ENCODE data around the gene SOX5. TPM values are rescaled to one million over a fixed set of nuclear protein-coding genes. Genes with fewer than 3 reads are reported as not detected.

The SOX5 gene
- total and polyA plus RNA-seq, 12 donors, result 0.47 to 10.4 (median 1.9) TPM

- DNase-seq, result no peak
- 41 to 68% (median 64%) methylated on average over 2 of the region's 2 CpGs for WGBS, 4 donors
- intact Hi-C loops (cut with DNase I), result no loop called here
- Histone ChIP-seq H3K27ac (no peak overlapping the region), H3K4me3 (no peak overlapping the region), H3K4me1 (replicated peaks in 1 of 2) (peaks cover 0 to 2% of the 10 kb centered on the region in 2 donors), H3K9me3 (replicated peaks in 1 of 3) (no peaks in the 10 kb centered on the region), H3K27me3 (no peaks in the 10 kb centered on the region), H3K36me3 (replicated peaks in 1 of 2) (no peaks in the 10 kb centered on the region)
- TF ChIP-seq POLR2A (IDR thresholded peaks at IDR 0.05) (no peak), CTCF (IDR thresholded peaks at IDR 0.05) (no peak)
Measured at GRCh38 chr12:23559268-23559753, 390.2 kb downstream of the SOX5 start.

GRCh38 chr12:23556661-23557060 is 392.8 kb downstream of the SOX5 start:
- no peak overlapping the region for H3K4me3 ChIP-seq
- H3K4me1 ChIP-seq (replicated peaks in 1 of 2), result no peaks in the 10 kb centered on the region
- intact Hi-C loops (cut with DNase I), result no loop called here
- 54 to 61% (median 58%) methylated on average over 5 of the region's 5 CpGs for WGBS, 4 donors
- no peak overlapping the region for H3K27ac ChIP-seq
- DNase-seq, result no peak
- H3K9me3 ChIP-seq (replicated peaks in 1 of 3), result no peaks in the 10 kb centered on the region
- no peaks in the 10 kb centered on the region for H3K27me3 ChIP-seq
- TF ChIP-seq CTCF (IDR thresholded peaks at IDR 0.05) (no peak), POLR2A (IDR thresholded peaks at IDR 0.05) (no peak)
- H3K36me3 ChIP-seq (replicated peaks in 1 of 2), result no peaks in the 10 kb centered on the region

GRCh38 chr12:23555825-23556207 is 393.7 kb downstream of the SOX5 start:
- WGBS, 4 donors, result 36 to 46% (median 42%) methylated on average over 2 of the region's 2 CpGs
- no peaks in the 10 kb centered on the region for H3K9me3 ChIP-seq (replicated peaks in 1 of 3)
- no peak overlapping the region for H3K27ac ChIP-seq
- intact Hi-C loops (cut with DNase I), result no loop called here
- DNase-seq, result no peak
- H3K4me3 ChIP-seq, result no peak overlapping the region
- H3K36me3 ChIP-seq (replicated peaks in 1 of 2), result no peaks in the 10 kb centered on the region
- H3K27me3 ChIP-seq, result no peaks in the 10 kb centered on the region
- no peak for TF ChIP-seq POLR2A (IDR thresholded peaks at IDR 0.05)
- no peak for TF ChIP-seq CTCF (IDR thresholded peaks at IDR 0.05)
- no peaks in the 10 kb centered on the region for H3K4me1 ChIP-seq (replicated peaks in 1 of 2)

GRCh38 chr12:23555180-23555824 is 394.2 kb downstream of the SOX5 start:
- Histone ChIP-seq H3K27me3 (no peaks in the 10 kb centered on the region), H3K9me3 (replicated peaks in 1 of 3) (no peaks in the 10 kb centered on the region), H3K4me3 (no peak overlapping the region), H3K27ac (no peak overlapping the region), H3K36me3 (replicated peaks in 1 of 2) (no peaks in the 10 kb centered on the region), H3K4me1 (replicated peaks in 1 of 2) (no peaks in the 10 kb centered on the region)
- 64 to 72% (median 70%) methylated on average over 4 of the region's 4 CpGs for WGBS, 4 donors
- intact Hi-C loops (cut with DNase I), result no loop called here
- DNase-seq, result no peak
- TF ChIP-seq CTCF (IDR thresholded peaks at IDR 0.05) (no peak), POLR2A (IDR thresholded peaks at IDR 0.05) (no peak)

All from adrenal gland (tissue), 12 donors.